A549 (cell line): ENCODE data around the gene AJUBA.

Source experiments
- RAD21 ChIP-seq, 2 experiments: fragments of >200 bp in 1 of 2; sonication (Bioruptor Twin) in 1 of 2; formaldehyde crosslinking in 1 of 2; IDR thresholded peaks in 1 of 2; conservative IDR thresholded peaks in 1 of 2; 2 replicates in 1 of 2; 3 replicates in 1 of 2; pipeline ENCODE4 v1.6.1; 2012 to 2018; ENCODE audit warnings: inconsistent platforms in 1 of 2
- SREBF2 ChIP-seq: fragments of 450-650 bp; IDR thresholded peaks from 2 replicates; pipeline ENCODE4 v1.6.1; 2014; ENCODE audit warnings: mild to moderate bottlenecking, moderate library complexity
- TFCP2L1 ChIP-seq: fragments of 250-450 bp; sonication (Bioruptor Pico); IDR thresholded peaks from 2 replicates; pipeline ENCODE4 v1.5.0; 2021; ENCODE audit warnings: mild to moderate bottlenecking
- TF ChIP-seq, protein P1 (sequence below): fragments of 450-650 bp; IDR thresholded peaks from 2 replicates; pipeline ENCODE4 v1.6.1; 2014; ENCODE audit warnings: antibody characterized with exemption
- TF ChIP-seq, protein P2 (sequence below): fragments of 150-350 bp; IDR thresholded peaks from 2 replicates; pipeline ENCODE4 v1.6.1; 2014; ENCODE audit warnings: low read depth, mild to moderate bottlenecking, low read length
- TF ChIP-seq, protein P3 (sequence below): fragments of >200 bp; sonication (Bioruptor Twin); formaldehyde crosslinking; IDR thresholded peaks from 3 replicates; pipeline ENCODE4 v1.5.1; 2016

DNA sequence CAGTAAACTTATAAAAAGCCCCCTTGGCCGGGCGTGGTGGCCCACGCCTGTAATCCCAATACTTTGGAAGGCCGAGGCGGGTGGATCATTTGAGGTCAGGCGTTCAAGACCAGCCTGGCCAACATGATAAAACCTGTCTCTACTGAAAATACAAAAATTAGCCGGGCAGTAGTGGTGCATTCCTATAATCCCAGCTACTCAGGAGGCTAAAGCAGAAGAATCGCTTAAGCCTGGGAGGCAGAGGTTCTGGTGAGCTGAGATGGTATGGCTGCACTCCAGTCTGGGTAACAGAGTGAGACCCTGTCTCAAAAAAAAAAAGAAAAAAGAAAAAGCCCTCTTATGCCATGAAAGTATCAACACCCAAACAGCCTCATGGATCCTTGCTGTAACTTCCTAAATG is 56.8 kb downstream of the AJUBA start:
- TF ChIP-seq TFCP2L1 (CRISPR knock-in tag): no peak
- TF ChIP-seq, protein P1, sequence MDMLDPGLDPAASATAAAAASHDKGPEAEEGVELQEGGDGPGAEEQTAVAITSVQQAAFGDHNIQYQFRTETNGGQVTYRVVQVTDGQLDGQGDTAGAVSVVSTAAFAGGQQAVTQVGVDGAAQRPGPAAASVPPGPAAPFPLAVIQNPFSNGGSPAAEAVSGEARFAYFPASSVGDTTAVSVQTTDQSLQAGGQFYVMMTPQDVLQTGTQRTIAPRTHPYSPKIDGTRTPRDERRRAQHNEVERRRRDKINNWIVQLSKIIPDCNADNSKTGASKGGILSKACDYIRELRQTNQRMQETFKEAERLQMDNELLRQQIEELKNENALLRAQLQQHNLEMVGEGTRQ: no peak
- TF ChIP-seq, protein P2, sequence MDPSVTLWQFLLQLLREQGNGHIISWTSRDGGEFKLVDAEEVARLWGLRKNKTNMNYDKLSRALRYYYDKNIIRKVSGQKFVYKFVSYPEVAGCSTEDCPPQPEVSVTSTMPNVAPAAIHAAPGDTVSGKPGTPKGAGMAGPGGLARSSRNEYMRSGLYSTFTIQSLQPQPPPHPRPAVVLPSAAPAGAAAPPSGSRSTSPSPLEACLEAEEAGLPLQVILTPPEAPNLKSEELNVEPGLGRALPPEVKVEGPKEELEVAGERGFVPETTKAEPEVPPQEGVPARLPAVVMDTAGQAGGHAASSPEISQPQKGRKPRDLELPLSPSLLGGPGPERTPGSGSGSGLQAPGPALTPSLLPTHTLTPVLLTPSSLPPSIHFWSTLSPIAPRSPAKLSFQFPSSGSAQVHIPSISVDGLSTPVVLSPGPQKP: no peak
- no peak for TF ChIP-seq RAD21 (conservative IDR thresholded peaks at IDR 0.05 in 1 of 2, IDR thresholded peaks at IDR 0.05 in 1 of 2)
- TF ChIP-seq SREBF2: no peak
- TF ChIP-seq, protein P3, sequence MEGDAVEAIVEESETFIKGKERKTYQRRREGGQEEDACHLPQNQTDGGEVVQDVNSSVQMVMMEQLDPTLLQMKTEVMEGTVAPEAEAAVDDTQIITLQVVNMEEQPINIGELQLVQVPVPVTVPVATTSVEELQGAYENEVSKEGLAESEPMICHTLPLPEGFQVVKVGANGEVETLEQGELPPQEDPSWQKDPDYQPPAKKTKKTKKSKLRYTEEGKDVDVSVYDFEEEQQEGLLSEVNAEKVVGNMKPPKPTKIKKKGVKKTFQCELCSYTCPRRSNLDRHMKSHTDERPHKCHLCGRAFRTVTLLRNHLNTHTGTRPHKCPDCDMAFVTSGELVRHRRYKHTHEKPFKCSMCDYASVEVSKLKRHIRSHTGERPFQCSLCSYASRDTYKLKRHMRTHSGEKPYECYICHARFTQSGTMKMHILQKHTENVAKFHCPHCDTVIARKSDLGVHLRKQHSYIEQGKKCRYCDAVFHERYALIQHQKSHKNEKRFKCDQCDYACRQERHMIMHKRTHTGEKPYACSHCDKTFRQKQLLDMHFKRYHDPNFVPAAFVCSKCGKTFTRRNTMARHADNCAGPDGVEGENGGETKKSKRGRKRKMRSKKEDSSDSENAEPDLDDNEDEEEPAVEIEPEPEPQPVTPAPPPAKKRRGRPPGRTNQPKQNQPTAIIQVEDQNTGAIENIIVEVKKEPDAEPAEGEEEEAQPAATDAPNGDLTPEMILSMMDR: no peak
